Esophagus muscularis mucosa (tissue), 4 donors: ENCODE data around the gene AATK.

Experiments used
- EP300 ChIP-seq: sonication (generic); formaldehyde crosslinking; IDR thresholded peaks from one replicate; pipeline ENCODE4 v1.6.1; 2017; ENCODE audit warnings: antibody characterized with exemption
- POLR2A ChIP-seq: fragments of 450-650 bp; IDR thresholded peaks from one replicate; pipeline ENCODE4 v1.6.1; 2017; ENCODE audit warnings: antibody characterized with exemption, moderate library complexity, mild to moderate bottlenecking, low read depth
- POLR2AphosphoS5 ChIP-seq, 2 donors: sonication (generic); formaldehyde crosslinking; IDR thresholded peaks; one replicate each; pipeline ENCODE4 v1.6.1; 2017; ENCODE audit warnings: antibody characterized with exemption in 2 of 2
- TF ChIP-seq, protein P1 (sequence below), 3 experiments: fragments of 200-600 bp in 2 of 3; fragments of 450-650 bp in 1 of 3; sonication (generic) in 2 of 3; IDR thresholded peaks; one replicate each; pipeline ENCODE4 v1.5.1; 2017 to 2019; ENCODE audit warnings: antibody characterized with exemption in 3 of 3, mild to moderate bottlenecking in 2 of 3, moderate library complexity in 1 of 3

DNA sequence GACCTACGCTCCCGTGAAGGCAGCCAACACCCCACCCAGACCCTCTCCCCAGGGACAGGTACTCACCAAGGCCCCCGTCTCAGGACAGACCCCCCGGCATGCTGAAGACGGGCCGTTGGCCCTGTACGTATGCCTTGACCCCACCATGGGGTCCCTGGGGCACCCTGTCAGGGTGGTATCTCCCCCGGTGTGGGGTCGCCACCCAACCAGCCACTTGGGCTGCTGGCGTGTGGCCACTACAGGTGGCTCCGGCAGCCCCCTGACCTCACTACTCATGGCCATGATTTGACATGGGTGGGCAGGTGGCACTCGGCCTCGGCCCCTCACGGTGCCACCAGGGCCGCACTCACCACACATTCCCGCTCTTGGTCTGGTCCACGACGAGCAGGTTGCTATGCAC lies 41.6 kb downstream of the AATK start:
- TF ChIP-seq POLR2A (no peak), POLR2AphosphoS5 (IDR thresholded peaks at IDR 0.05) (no peak), EP300 (no peak)
- TF ChIP-seq, protein P1, sequence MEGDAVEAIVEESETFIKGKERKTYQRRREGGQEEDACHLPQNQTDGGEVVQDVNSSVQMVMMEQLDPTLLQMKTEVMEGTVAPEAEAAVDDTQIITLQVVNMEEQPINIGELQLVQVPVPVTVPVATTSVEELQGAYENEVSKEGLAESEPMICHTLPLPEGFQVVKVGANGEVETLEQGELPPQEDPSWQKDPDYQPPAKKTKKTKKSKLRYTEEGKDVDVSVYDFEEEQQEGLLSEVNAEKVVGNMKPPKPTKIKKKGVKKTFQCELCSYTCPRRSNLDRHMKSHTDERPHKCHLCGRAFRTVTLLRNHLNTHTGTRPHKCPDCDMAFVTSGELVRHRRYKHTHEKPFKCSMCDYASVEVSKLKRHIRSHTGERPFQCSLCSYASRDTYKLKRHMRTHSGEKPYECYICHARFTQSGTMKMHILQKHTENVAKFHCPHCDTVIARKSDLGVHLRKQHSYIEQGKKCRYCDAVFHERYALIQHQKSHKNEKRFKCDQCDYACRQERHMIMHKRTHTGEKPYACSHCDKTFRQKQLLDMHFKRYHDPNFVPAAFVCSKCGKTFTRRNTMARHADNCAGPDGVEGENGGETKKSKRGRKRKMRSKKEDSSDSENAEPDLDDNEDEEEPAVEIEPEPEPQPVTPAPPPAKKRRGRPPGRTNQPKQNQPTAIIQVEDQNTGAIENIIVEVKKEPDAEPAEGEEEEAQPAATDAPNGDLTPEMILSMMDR (IDR thresholded peaks at IDR 0.05), result no peak
